ENCODE measurements around the gene TNS1. TPM values are rescaled to one million over a fixed set of nuclear protein-coding genes. Genes with fewer than 3 reads are reported as not detected.

TNS1 gene
- polyA plus RNA-seq, 1 of the 3 experiments (the other 2 are of a cell fraction) = 12.1 TPM

GRCh38 chr2:217766356-217766755 lies 236.4 kb downstream of the TNS1 start (continued):
- no peak for TF ChIP-seq YY1 (IDR thresholded peaks at IDR 0.05; ENCODE audit: low read depth)

GRCh38 chr2:217761645-217762277 lies 241.0 kb downstream of the TNS1 start:
- no peak overlapping the region for H3K9ac ChIP-seq
- 14% methylated on average over 1 of the region's 1 CpG for WGBS (ENCODE audit: low lambda C conversion rate)
- H3K79me2 ChIP-seq (ENCODE audit: insufficient read depth) = no peaks in the 10 kb centered on the region
- no peaks in the 10 kb centered on the region for H4K20me1 ChIP-seq (ENCODE audit: insufficient read depth)
- H3K27ac ChIP-seq (ENCODE audit: low read depth in 2 of 2, low read length in 1 of 2) = no peak overlapping the region
- ChIA-PET CTCF (interaction anchor here (0.6 to 1.3 kb wide), 2 partner anchors 49 to 309 kb away, joined by 3 to 4 read pairs; no protein-coding TSS in a partner anchor), POLR2A (interaction anchor here (0.6 kb wide), 1 partner anchor 234 kb away, joined by 3 read pairs; no protein-coding TSS in a partner anchor)
- H3K4me3 ChIP-seq (ENCODE audit: low read depth in 2 of 2, low read length in 1 of 2) = no peak overlapping the region
- no peak overlapping the region for H3K4me2 ChIP-seq
- H3K9me2 ChIP-seq = no peaks in the 10 kb centered on the region
- H3K4me1 ChIP-seq (ENCODE audit: control insufficient read depth in 1 of 2, insufficient read depth in 2 of 2, low read depth in 1 of 2, low read length in 1 of 2) = no peaks in the 10 kb centered on the region
- TF ChIP-seq ELF1 (IDR thresholded peaks at IDR 0.05) (no peak), FOSL2 (IDR thresholded peaks at IDR 0.05; ENCODE audit: borderline replicate concordance, low read depth) (no peak), POLR2AphosphoS5 (IDR thresholded peaks at IDR 0.05; ENCODE audit: low read depth, low read length) (no peak), GATA2 (CRISPR knock-in tag; IDR thresholded peaks at IDR 0.05) (no peak), PBX3 (IDR thresholded peaks at IDR 0.05) (no peak), MAX (IDR thresholded peaks at IDR 0.05; ENCODE audit: low read depth) (no peak), SMC3 (IDR thresholded peaks at IDR 0.05; ENCODE audit: low read depth, low read length) (no peak), SIN3A (IDR thresholded peaks at IDR 0.05; ENCODE audit: borderline replicate concordance, low read depth, low read length) (no peak), JUND (IDR thresholded peaks at IDR 0.05) (no peak), ZBTB33 (IDR thresholded peaks at IDR 0.05; ENCODE audit: borderline replicate concordance, low read depth) (no peak), USF1 (IDR thresholded peaks at IDR 0.05; ENCODE audit: borderline replicate concordance, low read depth) (no peak), USF2 (IDR thresholded peaks at IDR 0.05; ENCODE audit: borderline replicate concordance, low read depth, low read length) (no peak), FOXJ3 (CRISPR knock-in tag; IDR thresholded peaks at IDR 0.05) (no peak), TEAD4 (IDR thresholded peaks at IDR 0.05; ENCODE audit: borderline replicate concordance, insufficient read depth) (no peak), EZH2phosphoT487 (IDR thresholded peaks at IDR 0.05; ENCODE audit: borderline replicate concordance, low read depth) (no peak), RXRA (IDR thresholded peaks at IDR 0.05; ENCODE audit: borderline replicate concordance, low read depth) (no peak), CTCF (IDR thresholded peaks at IDR 0.05) (no peak)
- no peak overlapping the region for H2AFZ ChIP-seq (ENCODE audit: low read depth)
- peaks cover 27% of the 10 kb centered on the region for H3K9me3 ChIP-seq
- H3F3A ChIP-seq (replicated peaks; ENCODE audit: insufficient read depth) = peaks cover 6% of the 10 kb centered on the region
- H3K36me3 ChIP-seq (replicated peaks in 1 of 2; ENCODE audit: control insufficient read depth in 1 of 2, insufficient read depth in 2 of 2, low read length in 1 of 2) = peaks cover 0 to 41% of the 10 kb centered on the region in 2 experiments
- H3K27me3 ChIP-seq (ENCODE audit: insufficient read depth) = no peaks in the 10 kb centered on the region
- no peak for DNase-seq
